GM19395 (cell line): Measurements from ENCODE around the gene TNNC1.

ENCODE experiments used
- ATAC-seq: cut with Tn5 transposase; IDR thresholded peaks from one replicate; pipeline ENCODE4 v1.9.1; 2021; ENCODE audit warnings: mild to moderate bottlenecking, moderate library complexity; ENCODE audit not compliant: unreplicated experiment

TNNC1 gene

GRCh38 chr3:52402101-52402521 lies 51.7 kb downstream of the TNNC1 start:
- ATAC-seq, result no peak

GRCh38 chr3:52401551-52401950 lies 52.3 kb downstream of the TNNC1 start:
- no peak for ATAC-seq
